ENCODE data around the gene KNL1.

KNL1 gene

DNA sequence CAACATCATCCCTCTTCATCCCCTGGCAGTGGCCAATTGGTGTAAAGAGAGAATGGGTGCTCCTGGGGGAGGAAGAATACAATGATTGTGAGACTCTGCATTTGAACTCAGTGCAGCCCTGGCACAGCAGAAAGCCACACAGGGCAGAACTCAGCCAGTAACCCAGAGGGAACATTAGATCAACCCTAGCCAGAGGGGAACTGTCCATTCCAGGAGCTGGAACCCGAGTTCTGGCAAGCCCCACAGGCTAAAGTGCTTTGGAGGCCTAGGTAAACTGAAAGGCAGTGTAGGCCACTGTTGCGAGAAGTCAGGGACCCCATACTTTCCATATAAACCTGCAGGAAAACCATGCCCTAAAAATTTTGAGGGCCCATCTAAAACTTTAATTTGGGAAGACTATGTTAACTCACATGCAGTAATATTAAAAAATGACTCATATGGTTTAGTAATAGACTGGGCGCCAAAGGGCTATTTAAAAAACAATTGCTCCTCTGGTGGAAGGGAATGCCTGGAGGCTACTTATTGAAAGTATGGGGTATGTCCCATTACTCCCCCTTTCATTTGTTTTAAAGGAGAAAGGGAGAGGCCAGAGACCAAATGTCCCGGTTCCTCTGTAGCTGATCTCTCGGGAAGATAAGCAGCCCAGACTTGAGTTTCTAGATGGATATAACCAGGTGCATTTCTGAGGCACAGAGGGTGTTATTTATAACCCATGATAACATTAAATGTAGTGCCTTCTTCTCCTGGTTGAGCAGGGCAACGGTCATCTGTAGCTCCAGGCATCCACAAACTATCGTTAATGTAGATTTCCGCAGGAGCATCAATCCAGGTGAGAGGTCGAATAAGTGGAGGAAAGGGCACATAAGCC lies 95.1 kb downstream of the KNL1 start:
- TF ChIP-seq, protein P1, sequence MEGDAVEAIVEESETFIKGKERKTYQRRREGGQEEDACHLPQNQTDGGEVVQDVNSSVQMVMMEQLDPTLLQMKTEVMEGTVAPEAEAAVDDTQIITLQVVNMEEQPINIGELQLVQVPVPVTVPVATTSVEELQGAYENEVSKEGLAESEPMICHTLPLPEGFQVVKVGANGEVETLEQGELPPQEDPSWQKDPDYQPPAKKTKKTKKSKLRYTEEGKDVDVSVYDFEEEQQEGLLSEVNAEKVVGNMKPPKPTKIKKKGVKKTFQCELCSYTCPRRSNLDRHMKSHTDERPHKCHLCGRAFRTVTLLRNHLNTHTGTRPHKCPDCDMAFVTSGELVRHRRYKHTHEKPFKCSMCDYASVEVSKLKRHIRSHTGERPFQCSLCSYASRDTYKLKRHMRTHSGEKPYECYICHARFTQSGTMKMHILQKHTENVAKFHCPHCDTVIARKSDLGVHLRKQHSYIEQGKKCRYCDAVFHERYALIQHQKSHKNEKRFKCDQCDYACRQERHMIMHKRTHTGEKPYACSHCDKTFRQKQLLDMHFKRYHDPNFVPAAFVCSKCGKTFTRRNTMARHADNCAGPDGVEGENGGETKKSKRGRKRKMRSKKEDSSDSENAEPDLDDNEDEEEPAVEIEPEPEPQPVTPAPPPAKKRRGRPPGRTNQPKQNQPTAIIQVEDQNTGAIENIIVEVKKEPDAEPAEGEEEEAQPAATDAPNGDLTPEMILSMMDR (IDR thresholded peaks at IDR 0.05), result no peak

DNA sequence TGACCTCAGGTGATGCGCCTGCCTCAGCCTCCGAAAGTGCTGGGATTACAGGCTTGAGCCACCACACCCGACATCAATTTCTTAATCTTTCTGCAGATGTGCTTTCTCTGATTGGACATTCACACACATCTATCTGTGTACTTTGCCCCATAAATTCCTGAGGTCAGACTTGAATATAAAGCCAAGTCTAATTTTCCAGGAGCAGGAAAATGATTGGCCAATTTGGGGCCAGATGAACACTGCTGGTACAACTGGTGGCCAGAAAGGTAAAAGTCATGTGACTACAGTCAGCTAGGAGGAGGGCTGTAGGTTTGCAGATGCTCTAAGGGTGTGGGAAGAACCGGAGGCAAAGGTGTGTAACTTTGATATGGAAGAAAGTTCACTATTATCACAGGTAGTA lies 97.7 kb downstream of the KNL1 start:
- TF ChIP-seq, protein P1 (IDR thresholded peaks at IDR 0.05), result no peak

DNA sequence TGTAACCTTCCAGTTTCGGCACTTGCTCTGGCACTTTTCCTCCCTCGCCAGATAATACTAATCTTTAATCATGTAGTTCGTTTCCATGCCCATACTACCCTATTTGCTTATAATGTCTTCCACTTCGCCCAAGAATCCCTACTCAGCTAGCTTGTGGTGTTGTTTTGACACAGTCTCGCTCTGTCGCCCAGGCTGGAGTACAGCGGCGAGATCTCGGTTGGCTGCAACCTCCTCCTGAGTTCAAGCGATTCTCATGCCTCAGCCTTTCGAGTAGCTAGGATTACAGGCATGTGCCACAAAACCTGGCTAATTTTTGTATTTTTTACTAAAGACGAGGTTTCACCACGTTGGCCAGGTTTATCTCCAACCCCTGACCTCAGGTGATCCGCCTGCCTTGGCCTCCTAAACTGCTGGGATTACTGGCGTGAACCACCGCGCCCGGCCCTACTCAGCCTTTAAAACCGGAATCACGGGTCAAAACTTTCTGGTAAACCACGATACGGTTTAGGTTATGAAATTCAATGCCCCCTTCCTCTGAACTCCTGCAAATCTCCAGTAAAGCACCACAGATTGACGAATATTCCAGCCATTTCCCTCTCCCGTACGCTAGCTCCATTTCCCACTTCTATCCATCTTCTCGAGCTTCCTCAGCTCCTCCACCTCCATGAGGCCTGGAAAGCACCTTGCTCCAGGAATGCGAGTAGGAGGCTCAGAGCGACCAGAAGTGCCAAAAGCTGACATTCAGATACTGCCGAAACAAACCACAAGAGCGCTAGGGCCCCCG lies 100.0 kb downstream of the KNL1 start:
- TF ChIP-seq, protein P1 (IDR thresholded peaks at IDR 0.05), result no peak

DNA sequence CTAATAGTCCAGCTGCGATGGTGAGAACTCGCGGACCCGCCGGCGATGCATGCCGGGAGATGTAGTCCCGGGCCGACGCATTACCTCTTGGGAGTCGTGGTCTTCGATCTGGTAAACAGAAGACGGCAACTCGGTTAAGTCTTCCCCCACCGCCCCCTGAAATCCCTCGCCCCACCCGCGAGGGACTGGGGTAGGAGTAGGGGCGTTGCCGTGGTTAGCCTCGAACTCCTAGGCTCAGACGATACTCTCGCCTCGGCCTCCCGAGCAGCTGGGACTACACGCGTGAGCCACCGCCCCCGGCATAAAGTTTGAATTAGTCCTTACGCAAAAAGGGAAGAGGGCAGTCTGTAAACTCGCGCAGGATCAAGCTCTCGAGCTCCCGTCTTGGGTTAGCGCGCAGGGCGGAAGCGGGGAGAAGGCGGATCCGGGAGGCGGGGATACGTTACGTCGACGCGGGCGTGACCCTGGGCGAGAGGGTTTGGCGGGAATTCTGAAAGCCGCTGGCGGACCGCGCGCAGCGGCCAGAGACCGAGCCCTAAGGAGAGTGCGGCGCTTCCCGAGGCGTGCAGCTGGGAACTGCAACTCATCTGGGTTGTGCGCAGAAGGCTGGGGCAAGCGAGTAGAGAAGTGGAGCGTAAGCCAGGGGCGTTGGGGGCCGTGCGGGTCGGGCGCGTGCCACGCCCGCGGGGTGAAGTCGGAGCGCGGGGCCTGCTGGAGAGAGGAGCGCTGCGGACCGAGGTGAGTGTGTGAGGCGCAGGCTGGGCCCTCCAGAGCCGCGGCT lies 100.8 kb downstream of the KNL1 start, which contains the start of gene RAD51:
TSS of gene RAD51 (plus strand) at position 487 of the 781 bp plus-strand sequence. CDS start 3,585 bp downstream, outside the sequence.
- TF ChIP-seq, protein P1 (IDR thresholded peaks at IDR 0.05), result no peak

DNA sequence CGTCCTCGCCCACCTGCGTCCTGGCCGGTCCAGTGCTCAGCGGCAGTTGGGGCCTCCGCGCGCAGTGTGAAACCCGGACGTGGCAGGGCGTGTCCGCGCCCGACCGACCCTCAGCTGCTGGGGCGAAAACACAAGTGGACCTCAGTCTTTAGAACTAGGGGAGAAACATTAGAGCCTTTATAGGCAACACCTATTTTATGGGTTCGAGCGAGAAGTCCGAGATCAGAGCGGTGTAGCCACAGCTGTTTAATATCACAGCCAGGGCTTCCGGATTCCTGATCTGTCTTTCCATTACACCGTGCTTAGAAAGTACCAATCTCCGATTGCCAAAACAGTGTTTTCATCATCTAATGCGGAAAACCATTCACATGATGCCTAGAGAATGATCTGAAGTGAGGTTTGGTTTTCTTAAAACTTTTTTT lies 101.4 kb downstream of the KNL1 start:
- TF ChIP-seq, protein P1 (IDR thresholded peaks at IDR 0.05), result no peak

DNA sequence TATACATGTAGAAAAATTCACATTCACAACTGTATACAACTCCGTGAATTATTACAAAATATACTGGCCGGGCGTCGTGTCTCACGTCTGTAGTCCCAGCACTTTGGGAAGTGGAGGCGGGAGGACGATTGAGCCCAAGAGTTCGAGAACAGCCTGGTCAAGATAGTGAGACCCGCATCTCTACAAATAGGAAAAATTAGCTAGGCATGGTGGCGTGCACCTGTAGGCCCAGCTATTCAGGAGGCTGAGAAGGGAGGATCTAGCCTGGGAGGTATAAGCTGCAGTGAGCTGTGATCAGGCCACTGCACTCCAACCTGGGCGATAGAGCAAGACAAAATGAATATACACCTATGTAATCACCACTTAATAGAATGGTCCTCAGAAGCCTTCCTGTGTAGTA lies 102.2 kb downstream of the KNL1 start:
- TF ChIP-seq, protein P1 (IDR thresholded peaks at IDR 0.05), result no peak

DNA sequence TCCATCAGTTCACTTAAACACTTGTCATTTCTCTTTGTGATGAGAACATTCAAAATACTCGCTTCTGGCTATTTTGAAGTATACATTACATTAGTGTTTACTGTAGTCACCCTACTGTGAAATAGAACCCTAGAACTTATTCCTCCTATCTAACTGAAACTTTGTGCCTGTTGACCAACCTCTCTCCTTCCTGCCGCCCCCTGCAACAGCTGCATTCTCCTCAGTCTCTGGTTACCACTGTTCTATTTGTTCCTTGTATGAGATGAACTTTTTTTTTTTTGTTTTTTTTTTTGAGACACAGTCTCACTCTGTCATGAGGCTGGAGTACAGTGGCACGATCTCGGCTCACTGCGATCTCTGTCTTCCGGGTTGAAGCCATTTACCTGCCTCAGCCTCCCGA lies 103.9 kb downstream of the KNL1 start:
- TF ChIP-seq, protein P1 (IDR thresholded peaks at IDR 0.05), result no peak
